ENCODE results near the gene PLAGL2.

Gene PLAGL2

GRCh38 chr20:32189123-32189410 lies 18.5 kb downstream of the PLAGL2 start:
- Histone ChIP-seq H3K4me3 (ENCODE audit: low read length) (no peak overlapping the region), H3K4me1 (ENCODE audit: control insufficient read depth, low read length) (peaks cover 5% of the 10 kb centered on the region), H4K20me1 (ENCODE audit: control insufficient read depth, insufficient read depth, low read depth, low read length) (peaks cover 5% of the 10 kb centered on the region), H3K27ac (ENCODE audit: low read depth, low read length) (no peak overlapping the region), H3K79me2 (ENCODE audit: control insufficient read depth, low read length) (no peaks in the 10 kb centered on the region), H3F3A (ENCODE audit: control insufficient read depth, insufficient read depth) (peaks cover 5% of the 10 kb centered on the region; the same call in 1 of the 2 replicates), H3K27me3 (ENCODE audit: control insufficient read depth, low read length) (peaks cover 9% of the 10 kb centered on the region), H3K9me3 (ENCODE audit: control insufficient read depth, insufficient read depth, low read length) (no peaks in the 10 kb centered on the region), H3K36me3 (ENCODE audit: control insufficient read depth, low read length) (peaks cover 16% of the 10 kb centered on the region), H3K4me2 (ENCODE audit: low read length) (no peak overlapping the region), H3K9me2 (replicated peaks; ENCODE audit: control insufficient read depth, low read length) (no peaks in the 10 kb centered on the region)
- no peak for TF ChIP-seq CTCF (IDR thresholded peaks at IDR 0.05; ENCODE audit: low read depth, low read length, poor library complexity, severe bottlenecking)
- no peak for TF ChIP-seq EZH2phosphoT487 (IDR thresholded peaks at IDR 0.05; ENCODE audit: borderline replicate concordance, low read length)

- TF ChIP-seq EZH2phosphoT487 (IDR thresholded peaks at IDR 0.05; ENCODE audit: borderline replicate concordance, low read length) (no peak), CTCF (IDR thresholded peaks at IDR 0.05; ENCODE audit: low read depth, low read length, poor library complexity, severe bottlenecking) (no peak)
- peaks cover 9% of the 10 kb centered on the region for H3K27me3 ChIP-seq (ENCODE audit: control insufficient read depth, low read length)
- peaks cover 5% of the 10 kb centered on the region; the same call in 1 of the 2 replicates for H3F3A ChIP-seq (ENCODE audit: control insufficient read depth, insufficient read depth)
- no peaks in the 10 kb centered on the region for H3K79me2 ChIP-seq (ENCODE audit: control insufficient read depth, low read length)
- peaks cover 11% of the 10 kb centered on the region for H3K36me3 ChIP-seq (ENCODE audit: control insufficient read depth, low read length)
- no peak overlapping the region for H3K4me2 ChIP-seq (ENCODE audit: low read length)
- peaks cover 5% of the 10 kb centered on the region; the same call in 1 of the 2 replicates for H4K20me1 ChIP-seq (ENCODE audit: control insufficient read depth, insufficient read depth, low read depth, low read length)
- peaks cover 5% of the 10 kb centered on the region for H3K4me1 ChIP-seq (ENCODE audit: control insufficient read depth, low read length)
- no peaks in the 10 kb centered on the region for H3K9me3 ChIP-seq (ENCODE audit: control insufficient read depth, insufficient read depth, low read length)
- no peak overlapping the region for H3K4me3 ChIP-seq (ENCODE audit: low read length)
- no peak overlapping the region for H3K27ac ChIP-seq (ENCODE audit: low read depth, low read length)
- no peaks in the 10 kb centered on the region for H3K9me2 ChIP-seq (replicated peaks; ENCODE audit: control insufficient read depth, low read length)
These were observed 19.0 kb downstream of the PLAGL2 start for GRCh38 chr20:32188376-32189122.

GRCh38 chr20:32186506-32186905 lies 21.0 kb downstream of the PLAGL2 start:
- Histone ChIP-seq H3K9me3 (ENCODE audit: control insufficient read depth, insufficient read depth, low read length) (no peaks in the 10 kb centered on the region), H3K79me2 (ENCODE audit: control insufficient read depth, low read length) (no peaks in the 10 kb centered on the region), H3K27ac (ENCODE audit: low read depth, low read length) (no peak overlapping the region), H3K4me2 (ENCODE audit: low read length) (no peak overlapping the region), H3K27me3 (ENCODE audit: control insufficient read depth, low read length) (peaks cover 9% of the 10 kb centered on the region), H3K4me3 (ENCODE audit: low read length) (no peak overlapping the region), H3K36me3 (ENCODE audit: control insufficient read depth, low read length) (peaks cover 1% of the 10 kb centered on the region), H4K20me1 (ENCODE audit: control insufficient read depth, insufficient read depth, low read depth, low read length) (peaks cover 3% of the 10 kb centered on the region; the same call in 1 of the 2 replicates), H3F3A (ENCODE audit: control insufficient read depth, insufficient read depth) (peaks cover 5% of the 10 kb centered on the region; the same call in 1 of the 2 replicates), H3K9me2 (replicated peaks; ENCODE audit: control insufficient read depth, low read length) (no peaks in the 10 kb centered on the region), H3K4me1 (ENCODE audit: control insufficient read depth, low read length) (peaks cover 5% of the 10 kb centered on the region)
- TF ChIP-seq CTCF (IDR thresholded peaks at IDR 0.05; ENCODE audit: low read depth, low read length, poor library complexity, severe bottlenecking) (no peak), EZH2phosphoT487 (IDR thresholded peaks at IDR 0.05; ENCODE audit: borderline replicate concordance, low read length) (no peak)

Measured in DOHH2 (cell line).